Transverse colon (tissue), 4 donors: ENCODE data around the gene PAFAH1B2.

ENCODE experiments used
- CTCF ChIP-seq, 5 experiments: fragments of 200-600 bp in 3 of 5; fragments of 450-650 bp in 2 of 5; sonication (generic) in 3 of 5; IDR thresholded peaks; 1 replicate in 2 of 5; 2 replicates in 3 of 5; pipeline ENCODE4 v1.5.1; 2016 to 2017; ENCODE audit warnings: antibody characterized with exemption in 5 of 5, inconsistent platforms in 3 of 5, mild to moderate bottlenecking in 2 of 5, moderate library complexity in 1 of 5
- EP300 ChIP-seq: sonication (generic); formaldehyde crosslinking; IDR thresholded peaks from one replicate; pipeline ENCODE4 v1.6.1; 2017; ENCODE audit warnings: antibody characterized with exemption, low read depth
- POLR2A ChIP-seq: fragments of 450-650 bp; IDR thresholded peaks from one replicate; pipeline ENCODE4 v1.6.1; 2016; ENCODE audit warnings: antibody characterized with exemption, mild to moderate bottlenecking, moderate library complexity
- POLR2AphosphoS5 ChIP-seq, 3 donors: sonication (generic); formaldehyde crosslinking; IDR thresholded peaks; one replicate each; pipeline ENCODE4 v1.6.1; 2016; ENCODE audit warnings: antibody characterized with exemption in 3 of 3

GRCh38 chr11:117175781-117176180, 31.7 kb downstream of the PAFAH1B2 start:
- TF ChIP-seq CTCF (IDR thresholded peaks at IDR 0.05) (no peak), POLR2A (no peak), EP300 (no peak), POLR2AphosphoS5 (IDR thresholded peaks at IDR 0.05) (no peak)
